Subcutaneous adipose tissue (tissue), 4 donors: ENCODE results near the gene SAPCD2. TPM values are rescaled to one million over a fixed set of nuclear protein-coding genes. Genes with fewer than 3 reads are reported as not detected.

Source experiments
- CTCF ChIP-seq: fragments of 450-650 bp; IDR thresholded peaks from one replicate; pipeline ENCODE4 v1.5.1; 2016; ENCODE audit warnings: low read depth, mild to moderate bottlenecking, control low read depth, antibody characterized with exemption, moderate library complexity
- total RNA-seq, 4 donors: library from RNA; depleted of rRNA; stranded (reverse); fragments of >200 nt; gene quantifications; one replicate each; pipeline ENCODE4 v1.1.0, GENCODE V29; 2016

SAPCD2 gene
- total RNA-seq, 4 donors from 2014 or later = 0.19 to 0.66 (median 0.51) TPM; not detected in 1

GRCh38 chr9:137035937-137036336, 34.4 kb downstream of the SAPCD2 start:
- TF ChIP-seq CTCF = no peak

DNA sequence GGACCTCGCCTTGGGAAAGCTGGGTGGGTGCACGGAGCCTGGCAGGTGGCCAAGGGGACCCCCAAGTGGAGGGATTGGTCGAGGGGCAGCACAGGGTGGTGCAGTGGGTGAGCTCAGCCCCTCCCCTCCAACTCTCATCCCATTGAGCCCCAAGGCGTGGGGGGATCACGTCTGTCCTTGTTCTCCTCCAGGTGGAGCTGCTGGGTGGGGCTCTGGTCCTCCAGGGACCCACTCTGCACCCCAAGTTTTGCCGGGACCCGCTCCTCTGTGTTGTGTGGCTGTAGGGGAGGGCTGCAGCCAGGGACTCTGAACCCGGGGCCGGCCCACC, 34.9 kb downstream of the SAPCD2 start:
- TF ChIP-seq CTCF = no peak

GRCh38 chr9:137034709-137035506, 35.4 kb downstream of the SAPCD2 start:
- TF ChIP-seq CTCF = no peak

GRCh38 chr9:137034039-137034708, 36.2 kb downstream of the SAPCD2 start:
- TF ChIP-seq CTCF = no peak

- no peak for TF ChIP-seq CTCF
These were observed 37.5 kb downstream of the SAPCD2 start for GRCh38 chr9:137032858-137033257.

- TF ChIP-seq CTCF = no peak
These were observed 38.3 kb downstream of the SAPCD2 start, which contains the start of gene FUT7 for GRCh38 chr9:137031904-137032640. Gene FUT7 (minus strand): TSS chr9:137032088. CDS start chr9:137031991, 97 bp downstream.
